Measurements from ENCODE around the gene ANK2. TPM values are rescaled to one million over a fixed set of nuclear protein-coding genes. Genes with fewer than 3 reads are reported as not detected.

Gene ANK2
- total and polyA plus RNA-seq, 2 of the 13 experiments (the other 11 are each of a cell fraction or from before 2014, with no cell fraction given) = 2.7 to 15.1 TPM

- TF ChIP-seq NONO (IDR thresholded peaks at IDR 0.05) (no peak), NONO (CRISPR knock-in tag; conservative IDR thresholded peaks at IDR 0.05) (no peak), FLYWCH1 (CRISPR knock-in tag; IDR thresholded peaks at IDR 0.05) (no peak), ZSCAN5A (CRISPR knock-in tag; IDR thresholded peaks at IDR 0.05; ENCODE audit: borderline replicate concordance) (no peak), REPIN1 (CRISPR knock-in tag; IDR thresholded peaks at IDR 0.05; ENCODE audit: borderline replicate concordance, low read depth) (peak; percentile 64; the same call in 1 of the 2 replicates), ZNF160 (CRISPR knock-in tag; IDR thresholded peaks at IDR 0.05) (peak; percentile 56; the same call in 1 of the 2 replicates), ZFP90 (CRISPR knock-in tag; IDR thresholded peaks at IDR 0.05; ENCODE audit: borderline replicate concordance) (no peak), ATRX (CRISPR knock-in tag; IDR thresholded peaks at IDR 0.05; ENCODE audit: borderline replicate concordance) (no peak), ZNF121 (CRISPR knock-in tag; IDR thresholded peaks at IDR 0.05) (peak; percentile 98), ZNF329 (CRISPR knock-in tag; IDR thresholded peaks at IDR 0.05; ENCODE audit: low read depth) (no peak), ZNF230 (CRISPR knock-in tag; IDR thresholded peaks at IDR 0.05) (0 out of 2 replicates have a peak, but pooled peaks have one; percentile 69), SPEN (CRISPR knock-in tag; IDR thresholded peaks at IDR 0.05; ENCODE audit: low read depth) (no peak), PLRG1 (conservative IDR thresholded peaks at IDR 0.05) (no peak), NFAT5 (CRISPR knock-in tag; IDR thresholded peaks at IDR 0.05) (no peak), NFKB2 (CRISPR knock-in tag; IDR thresholded peaks at IDR 0.05; ENCODE audit: borderline replicate concordance) (no peak), SMAD1 (CRISPR knock-in tag; IDR thresholded peaks at IDR 0.05; ENCODE audit: borderline replicate concordance, low read depth) (no peak), ZNF816 (CRISPR knock-in tag; IDR thresholded peaks at IDR 0.05; ENCODE audit: borderline replicate concordance) (no peak), ATAD3A (CRISPR knock-in tag; IDR thresholded peaks at IDR 0.05) (no peak), YEATS4 (CRISPR knock-in tag; IDR thresholded peaks at IDR 0.05; ENCODE audit: borderline replicate concordance) (no peak), ZMYM4 (CRISPR knock-in tag; IDR thresholded peaks at IDR 0.05) (peak; percentile 77), ELF3 (CRISPR knock-in tag; IDR thresholded peaks at IDR 0.05) (0 out of 2 replicates have a peak, but pooled peaks have one; percentile 44), PATZ1 (CRISPR knock-in tag; IDR thresholded peaks at IDR 0.05) (0 out of 2 replicates have a peak, but pooled peaks have one; percentile 40)
Observed at GRCh38 chr4:113181289-113182007, 132.0 kb downstream of the ANK2 start (continued).
